ENCODE data around the gene PSMG3.
A peak's percentile ranks its signal among the peaks of the same experiment; 100 is the strongest.

PSMG3 gene

GRCh38 chr7:1569833-1570632 lies at the start of gene PSMG3:
TSS of gene PSMG3 (minus strand) at chr7:1570032. CDS start at chr7:1569339, 693 bp downstream.
- Histone ChIP-seq H3K9ac (ENCODE audit: low read length) (peak within 1 kb of the TSS; percentile 58), H3K9me3 (ENCODE audit: control insufficient read depth, low read depth, low read length) (no peaks in the 10 kb centered on the region), H3K4me3 (ENCODE audit: low read length) (peak within 1 kb of the TSS; percentile 52), H3K4me1 (ENCODE audit: control insufficient read depth, low read depth, low read length) (peaks cover 12% of the 10 kb centered on the region), H3K27me3 (ENCODE audit: control insufficient read depth, insufficient read depth, low read length) (no peaks in the 10 kb centered on the region), H3K27ac (ENCODE audit: low read length) (no peak within 1 kb of the TSS), H3K36me3 (ENCODE audit: control insufficient read depth, low read depth, low read length) (no peaks in the 10 kb centered on the region)

- Histone ChIP-seq H3K9me3 (ENCODE audit: control insufficient read depth, low read depth, low read length) (no peaks in the 10 kb centered on the region), H3K4me1 (ENCODE audit: control insufficient read depth, low read depth, low read length) (no peaks in the 10 kb centered on the region), H3K36me3 (ENCODE audit: control insufficient read depth, low read depth, low read length) (no peaks in the 10 kb centered on the region), H3K4me3 (ENCODE audit: low read length) (no peak overlapping the region), H3K27me3 (ENCODE audit: control insufficient read depth, insufficient read depth, low read length) (no peaks in the 10 kb centered on the region), H3K27ac (ENCODE audit: low read length) (no peak overlapping the region), H3K9ac (ENCODE audit: low read length) (no peak overlapping the region)
Measured at GRCh38 chr7:1618475-1618874, 48.6 kb upstream of the PSMG3 start.

- H3K4me3 ChIP-seq (ENCODE audit: low read length), result no peak overlapping the region
- H3K27ac ChIP-seq (ENCODE audit: low read length), result no peak overlapping the region
- H3K9me3 ChIP-seq (ENCODE audit: control insufficient read depth, low read depth, low read length), result no peaks in the 10 kb centered on the region
Measured at GRCh38 chr7:1617957-1618356, 48.1 kb upstream of the PSMG3 start.

GRCh38 chr7:1616741-1617140 lies 46.9 kb upstream of the PSMG3 start:
- H3K9me3 ChIP-seq (ENCODE audit: control insufficient read depth, low read depth, low read length), result no peaks in the 10 kb centered on the region
- H3K27me3 ChIP-seq (ENCODE audit: control insufficient read depth, insufficient read depth, low read length), result no peaks in the 10 kb centered on the region
- no peak overlapping the region for H3K27ac ChIP-seq (ENCODE audit: low read length)
- no peaks in the 10 kb centered on the region for H3K36me3 ChIP-seq (ENCODE audit: control insufficient read depth, low read depth, low read length)
- H3K4me1 ChIP-seq (ENCODE audit: control insufficient read depth, low read depth, low read length), result no peaks in the 10 kb centered on the region
- no peak overlapping the region for H3K9ac ChIP-seq (ENCODE audit: low read length)
- H3K4me3 ChIP-seq (ENCODE audit: low read length), result no peak overlapping the region

More at GRCh38 chr7:1617957-1618356, 48.1 kb upstream of the PSMG3 start:
- H3K4me1 ChIP-seq (ENCODE audit: control insufficient read depth, low read depth, low read length), result no peaks in the 10 kb centered on the region
- no peaks in the 10 kb centered on the region for H3K36me3 ChIP-seq (ENCODE audit: control insufficient read depth, low read depth, low read length)
- H3K9ac ChIP-seq (ENCODE audit: low read length), result no peak overlapping the region
- H3K27me3 ChIP-seq (ENCODE audit: control insufficient read depth, insufficient read depth, low read length), result no peaks in the 10 kb centered on the region

- no peak overlapping the region for H3K4me3 ChIP-seq (ENCODE audit: low read length)
- no peaks in the 10 kb centered on the region for H3K36me3 ChIP-seq (ENCODE audit: control insufficient read depth, low read depth, low read length)
- H3K27me3 ChIP-seq (ENCODE audit: control insufficient read depth, insufficient read depth, low read length), result no peaks in the 10 kb centered on the region
- H3K27ac ChIP-seq (ENCODE audit: low read length), result no peak overlapping the region
- H3K4me1 ChIP-seq (ENCODE audit: control insufficient read depth, low read depth, low read length), result peaks cover 6% of the 10 kb centered on the region
- no peaks in the 10 kb centered on the region for H3K9me3 ChIP-seq (ENCODE audit: control insufficient read depth, low read depth, low read length)
- H3K9ac ChIP-seq (ENCODE audit: low read length), result no peak overlapping the region
Measured at GRCh38 chr7:1611708-1612241, 41.9 kb upstream of the PSMG3 start.

GRCh38 chr7:1610678-1611302 lies 41.0 kb upstream of the PSMG3 start:
- no peaks in the 10 kb centered on the region for H3K27me3 ChIP-seq (ENCODE audit: control insufficient read depth, insufficient read depth, low read length)
- H3K9me3 ChIP-seq (ENCODE audit: control insufficient read depth, low read depth, low read length), result no peaks in the 10 kb centered on the region
- H3K4me3 ChIP-seq (ENCODE audit: low read length), result no peak overlapping the region
- no peak overlapping the region for H3K27ac ChIP-seq (ENCODE audit: low read length)
- peaks cover 6% of the 10 kb centered on the region for H3K4me1 ChIP-seq (ENCODE audit: control insufficient read depth, low read depth, low read length)
- no peak overlapping the region for H3K9ac ChIP-seq (ENCODE audit: low read length)
- H3K36me3 ChIP-seq (ENCODE audit: control insufficient read depth, low read depth, low read length), result no peaks in the 10 kb centered on the region

GRCh38 chr7:1610013-1610677 lies 40.3 kb upstream of the PSMG3 start:
- Histone ChIP-seq H3K4me3 (ENCODE audit: low read length) (no peak overlapping the region), H3K9ac (ENCODE audit: low read length) (no peak overlapping the region), H3K9me3 (ENCODE audit: control insufficient read depth, low read depth, low read length) (no peaks in the 10 kb centered on the region), H3K27ac (ENCODE audit: low read length) (no peak overlapping the region), H3K27me3 (ENCODE audit: control insufficient read depth, insufficient read depth, low read length) (no peaks in the 10 kb centered on the region), H3K36me3 (ENCODE audit: control insufficient read depth, low read depth, low read length) (no peaks in the 10 kb centered on the region), H3K4me1 (ENCODE audit: control insufficient read depth, low read depth, low read length) (peaks cover 6% of the 10 kb centered on the region)

- Histone ChIP-seq H3K36me3 (ENCODE audit: control insufficient read depth, low read depth, low read length) (no peaks in the 10 kb centered on the region), H3K4me3 (ENCODE audit: low read length) (no peak overlapping the region), H3K27ac (ENCODE audit: low read length) (no peak overlapping the region), H3K9me3 (ENCODE audit: control insufficient read depth, low read depth, low read length) (no peaks in the 10 kb centered on the region), H3K4me1 (ENCODE audit: control insufficient read depth, low read depth, low read length) (peaks cover 6% of the 10 kb centered on the region), H3K9ac (ENCODE audit: low read length) (no peak overlapping the region), H3K27me3 (ENCODE audit: control insufficient read depth, insufficient read depth, low read length) (no peaks in the 10 kb centered on the region)
Measured at GRCh38 chr7:1609023-1609422, 39.2 kb upstream of the PSMG3 start.

GRCh38 chr7:1608318-1608717 lies 38.5 kb upstream of the PSMG3 start:
- no peak overlapping the region for H3K27ac ChIP-seq (ENCODE audit: low read length)
- H3K9me3 ChIP-seq (ENCODE audit: control insufficient read depth, low read depth, low read length), result no peaks in the 10 kb centered on the region
- H3K4me3 ChIP-seq (ENCODE audit: low read length), result no peak overlapping the region
- peaks cover 6% of the 10 kb centered on the region for H3K4me1 ChIP-seq (ENCODE audit: control insufficient read depth, low read depth, low read length)
- no peaks in the 10 kb centered on the region for H3K27me3 ChIP-seq (ENCODE audit: control insufficient read depth, insufficient read depth, low read length)
- H3K9ac ChIP-seq (ENCODE audit: low read length), result no peak overlapping the region
- H3K36me3 ChIP-seq (ENCODE audit: control insufficient read depth, low read depth, low read length), result no peaks in the 10 kb centered on the region

- H3K27me3 ChIP-seq (ENCODE audit: control insufficient read depth, insufficient read depth, low read length), result no peaks in the 10 kb centered on the region
- H3K9ac ChIP-seq (ENCODE audit: low read length), result no peak overlapping the region
- no peaks in the 10 kb centered on the region for H3K36me3 ChIP-seq (ENCODE audit: control insufficient read depth, low read depth, low read length)
- H3K9me3 ChIP-seq (ENCODE audit: control insufficient read depth, low read depth, low read length), result no peaks in the 10 kb centered on the region
- peaks cover 6% of the 10 kb centered on the region for H3K4me1 ChIP-seq (ENCODE audit: control insufficient read depth, low read depth, low read length)
- H3K27ac ChIP-seq (ENCODE audit: low read length), result no peak overlapping the region
- H3K4me3 ChIP-seq (ENCODE audit: low read length), result no peak overlapping the region
Measured at GRCh38 chr7:1607696-1608095, 37.9 kb upstream of the PSMG3 start.

- Histone ChIP-seq H3K4me3 (ENCODE audit: low read length) (no peak overlapping the region), H3K36me3 (ENCODE audit: control insufficient read depth, low read depth, low read length) (no peaks in the 10 kb centered on the region), H3K9ac (ENCODE audit: low read length) (no peak overlapping the region), H3K27me3 (ENCODE audit: control insufficient read depth, insufficient read depth, low read length) (no peaks in the 10 kb centered on the region), H3K9me3 (ENCODE audit: control insufficient read depth, low read depth, low read length) (no peaks in the 10 kb centered on the region), H3K4me1 (ENCODE audit: control insufficient read depth, low read depth, low read length) (peaks cover 6% of the 10 kb centered on the region), H3K27ac (ENCODE audit: low read length) (no peak overlapping the region)
Measured at GRCh38 chr7:1607001-1607400, 37.2 kb upstream of the PSMG3 start.

Data from iPS-18a (cell line).